Measurements from ENCODE around the gene RAP1GAP2. TPM values are rescaled to one million over a fixed set of nuclear protein-coding genes. Genes with fewer than 3 reads are reported as not detected.

RAP1GAP2 gene
- polyA plus RNA-seq, 4 donors: 23.3 to 28.2 (median 24.7) TPM

Other genes starting within 250 kb of the RAP1GAP2 start
- 100 to 1,000 TPM; 116 to 148 (median 138) TPM for gene PAFAH1B1, start 202.8 kb upstream of the RAP1GAP2 start, polyA plus RNA-seq (ENCODE audit: insufficient read length in 4 of 4)
- gene CLUH, start 84.7 kb upstream of the RAP1GAP2 start, polyA plus RNA-seq (ENCODE audit: insufficient read length in 4 of 4): 10 to 100 TPM; 42.9 to 59.1 (median 54.9) TPM
- gene CCDC92B, start 46.8 kb upstream of the RAP1GAP2 start, polyA plus RNA-seq (ENCODE audit: insufficient read length in 4 of 4): under 1 TPM; 0.14 to 0.39 (median 0.26) TPM